Karpas-422 (cell line): ENCODE results near the gene GATA1. TPM values are rescaled to one million over a fixed set of nuclear protein-coding genes. Genes with fewer than 3 reads are reported as not detected.
"Not testable (repeated sequence)": the region's sequence is repeated elsewhere in the genome, so short reads cannot be mapped to it uniquely, and the experiment has no call there.

Experiments used
- DNase-seq: peaks from one replicate; pipeline ENCODE4 v3.0.0-alpha.2; 2015
- H2AFZ ChIP-seq: fragments of 200-600 bp; sonication (generic); 2 replicates; pipeline ENCODE4 v1.6.1; 2014; ENCODE audit warnings: antibody characterized with exemption, low read length, mixed read lengths
- H3K27ac ChIP-seq: fragments of 200-600 bp; sonication (generic); 2 replicates; pipeline ENCODE4 v1.5.1; 2014; ENCODE audit warnings: mild to moderate bottlenecking, low read length, moderate library complexity
- H3K27me3 ChIP-seq: fragments of 200-600 bp; sonication (generic); 2 replicates; pipeline ENCODE4 v1.6.1; 2014; ENCODE audit warnings: low read length, mixed read lengths
- H3K36me3 ChIP-seq: fragments of 200-600 bp; sonication (generic); 2 replicates; pipeline ENCODE4 v1.6.1; 2014; ENCODE audit warnings: low read length, mixed read lengths; ENCODE audit not compliant: insufficient read depth
- H3K4me1 ChIP-seq: fragments of 200-600 bp; sonication (generic); 2 replicates; pipeline ENCODE4 v1.6.1; 2014; ENCODE audit warnings: mild to moderate bottlenecking, low read length, mixed read lengths
- H3K4me2 ChIP-seq: fragments of 200-600 bp; sonication (generic); 2 replicates; pipeline ENCODE4 v1.6.1; 2014; ENCODE audit warnings: low read length, low read depth, mild to moderate bottlenecking; ENCODE audit not compliant: poor library complexity, severe bottlenecking
- H3K4me3 ChIP-seq: fragments of 200-600 bp; sonication (generic); 2 replicates; pipeline ENCODE4 v1.5.1; 2014; ENCODE audit warnings: mild to moderate bottlenecking, antibody characterized with exemption, low read length, mixed read lengths
- H3K79me2 ChIP-seq: fragments of 200-600 bp; sonication (generic); 2 replicates; pipeline ENCODE4 v1.6.1; 2014; ENCODE audit warnings: mild to moderate bottlenecking, low read length, mixed read lengths
- H3K9ac ChIP-seq: fragments of 200-600 bp; sonication (generic); 2 replicates; pipeline ENCODE4 v1.6.0; 2014; ENCODE audit warnings: low read length
- H3K9me2 ChIP-seq: fragments of 200-600 bp; sonication (generic), shearing (Covaris generic); replicated peaks from 2 replicates; pipeline ENCODE4 v1.6.0; 2014; ENCODE audit warnings: mild to moderate bottlenecking, low read length, moderate library complexity; ENCODE audit not compliant: insufficient read depth
- H3K9me3 ChIP-seq: fragments of 300-700, 200-600 bp; sonication (generic); 2 replicates; pipeline ENCODE4 v1.6.1; 2014; ENCODE audit warnings: low read length, mixed read lengths
- H4K20me1 ChIP-seq: fragments of 200-600 bp; sonication (generic); 2 replicates; pipeline ENCODE4 v1.6.1; 2014; ENCODE audit warnings: mild to moderate bottlenecking, antibody characterized with exemption, low read length, low read depth; ENCODE audit not compliant: insufficient read depth
- total RNA-seq: library from RNA; depleted of rRNA; stranded (reverse); fragments of >200 nt; shearing (Covaris generic); gene quantifications from 2 replicates; pipeline ENCODE4 v1.2.3, GENCODE V29; 2014; ENCODE audit warnings: low replicate concordance

The GATA1 gene
- total RNA-seq, 1 experiment from 2014 or later, result not detected

- no peak overlapping the region for H3K9ac ChIP-seq
These were observed 19.7 kb downstream of the GATA1 start for GRCh38 chrX:48806081-48806480.

DNA sequence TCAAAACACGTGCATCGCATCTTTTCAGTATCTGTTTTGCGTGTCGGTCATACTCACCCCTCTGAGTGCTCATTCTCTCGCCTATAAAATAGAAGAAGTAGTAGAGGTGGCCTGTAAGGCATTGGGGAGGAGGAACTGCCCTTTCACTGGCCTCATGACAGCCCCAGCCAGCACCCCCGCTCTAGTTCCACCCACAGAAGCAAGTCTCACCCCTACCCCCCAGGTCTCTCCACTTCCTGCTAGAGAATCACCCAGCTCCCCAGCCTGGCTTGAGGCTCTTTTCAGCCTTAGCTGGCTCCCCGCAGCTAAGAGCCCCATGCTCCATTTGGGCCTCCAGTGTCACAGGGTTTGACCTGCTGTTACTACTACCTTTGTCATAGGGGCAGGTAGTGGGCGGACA is 27.3 kb downstream of the GATA1 start:
- DNase-seq, result no peak
- no peaks in the 10 kb centered on the region for H3K9me3 ChIP-seq
- no peaks in the 10 kb centered on the region for H3K27me3 ChIP-seq
- no peaks in the 10 kb centered on the region for H4K20me1 ChIP-seq
- no peak overlapping the region for H3K4me3 ChIP-seq
- no peaks in the 10 kb centered on the region for H3K4me1 ChIP-seq
- no peak overlapping the region for H2AFZ ChIP-seq
- H3K9ac ChIP-seq, result no peak overlapping the region
- no peak overlapping the region for H3K4me2 ChIP-seq
- H3K27ac ChIP-seq, result no peak overlapping the region
- H3K9me2 ChIP-seq, result no peaks in the 10 kb centered on the region
- H3K79me2 ChIP-seq, result no peaks in the 10 kb centered on the region
- H3K36me3 ChIP-seq, result no peaks in the 10 kb centered on the region

More at GRCh38 chrX:48806081-48806480, 19.7 kb downstream of the GATA1 start:
- Histone ChIP-seq H4K20me1 (no peaks in the 10 kb centered on the region), H3K36me3 (0 out of 2 replicates have a peak, but pooled peaks cover 2% of the 10 kb centered on the region), H3K9me3 (no peaks in the 10 kb centered on the region), H3K27me3 (no peaks in the 10 kb centered on the region), H3K4me3 (no peak overlapping the region), H2AFZ (no peak overlapping the region), H3K79me2 (0 out of 2 replicates have a peak, but pooled peaks cover 5% of the 10 kb centered on the region), H3K4me1 (peaks cover 9% of the 10 kb centered on the region), H3K27ac (no peak overlapping the region), H3K4me2 (no peak overlapping the region), H3K9me2 (no peaks in the 10 kb centered on the region)
- DNase-seq, result no peak

- Histone ChIP-seq H4K20me1 (no peaks in the 10 kb centered on the region), H3K9ac (no peak overlapping the region), H3K4me2 (no peak overlapping the region), H3K9me2 (no peaks in the 10 kb centered on the region), H3K79me2 (no peaks in the 10 kb centered on the region), H3K27ac (no peak overlapping the region), H3K4me1 (no peaks in the 10 kb centered on the region), H3K4me3 (no peak overlapping the region), H2AFZ (no peak overlapping the region), H3K27me3 (no peaks in the 10 kb centered on the region), H3K9me3 (no peaks in the 10 kb centered on the region), H3K36me3 (no peaks in the 10 kb centered on the region)
- DNase-seq, result no peak
These were observed 28.3 kb downstream of the GATA1 start for GRCh38 chrX:48814722-48815121.

GRCh38 chrX:48815266-48815665 is 28.9 kb downstream of the GATA1 start:
- no peaks in the 10 kb centered on the region for H3K9me2 ChIP-seq

GRCh38 chrX:48816014-48816810 is 29.8 kb downstream of the GATA1 start:
- DNase-seq, result no peak
- H3K4me2 ChIP-seq, result no peak overlapping the region
- no peaks in the 10 kb centered on the region for H3K27me3 ChIP-seq
- H3K36me3 ChIP-seq, result no peaks in the 10 kb centered on the region
- H3K4me1 ChIP-seq, result no peaks in the 10 kb centered on the region
- H3K9me3 ChIP-seq, result no peaks in the 10 kb centered on the region
- H3K4me3 ChIP-seq, result no peak overlapping the region
- H2AFZ ChIP-seq, result no peak overlapping the region
- H3K27ac ChIP-seq, result no peak overlapping the region
- no peaks in the 10 kb centered on the region for H3K9me2 ChIP-seq
- no peaks in the 10 kb centered on the region for H4K20me1 ChIP-seq
- H3K79me2 ChIP-seq, result no peaks in the 10 kb centered on the region
- no peak overlapping the region for H3K9ac ChIP-seq

More at GRCh38 chrX:48815266-48815665, 28.9 kb downstream of the GATA1 start:
- Histone ChIP-seq H3K4me2 (no peak overlapping the region), H3K79me2 (no peaks in the 10 kb centered on the region), H2AFZ (no peak overlapping the region), H3K36me3 (no peaks in the 10 kb centered on the region), H4K20me1 (no peaks in the 10 kb centered on the region), H3K4me3 (no peak overlapping the region), H3K4me1 (no peaks in the 10 kb centered on the region), H3K27me3 (no peaks in the 10 kb centered on the region), H3K27ac (no peak overlapping the region), H3K9ac (no peak overlapping the region), H3K9me3 (no peaks in the 10 kb centered on the region)
- DNase-seq, result no peak

- no peak overlapping the region for H2AFZ ChIP-seq
- H3K4me3 ChIP-seq, result no peak overlapping the region
- H3K79me2 ChIP-seq, result no peaks in the 10 kb centered on the region
- H3K9ac ChIP-seq, result no peak overlapping the region
- no peak overlapping the region for H3K4me2 ChIP-seq
- no peak overlapping the region for H3K27ac ChIP-seq
- no peaks in the 10 kb centered on the region for H4K20me1 ChIP-seq
- no peaks in the 10 kb centered on the region for H3K27me3 ChIP-seq
- no peaks in the 10 kb centered on the region for H3K36me3 ChIP-seq
- no peaks in the 10 kb centered on the region for H3K9me2 ChIP-seq
- no peak for DNase-seq
- no peaks in the 10 kb centered on the region for H3K4me1 ChIP-seq
- no peaks in the 10 kb centered on the region for H3K9me3 ChIP-seq
These were observed 31.7 kb downstream of the GATA1 start for GRCh38 chrX:48818098-48818497.

- Histone ChIP-seq H3K27me3 (no peaks in the 10 kb centered on the region), H3K4me3 (no peak overlapping the region), H3K79me2 (no peaks in the 10 kb centered on the region), H3K9me2 (no peaks in the 10 kb centered on the region), H3K27ac (no peak overlapping the region), H2AFZ (no peak overlapping the region), H4K20me1 (no peaks in the 10 kb centered on the region), H3K4me2 (no peak overlapping the region), H3K9ac (no peak overlapping the region), H3K4me1 (no peaks in the 10 kb centered on the region), H3K9me3 (no peaks in the 10 kb centered on the region), H3K36me3 (no peaks in the 10 kb centered on the region)
- DNase-seq, result no peak
These were observed 32.5 kb downstream of the GATA1 start for GRCh38 chrX:48818866-48819265.

- H3K4me1 ChIP-seq, H3K4me3 ChIP-seq, H3K9me3 ChIP-seq, H3K27me3 ChIP-seq, H2AFZ ChIP-seq, H3K27ac ChIP-seq, H3K4me2 ChIP-seq, DNase-seq, H4K20me1 ChIP-seq, H3K9ac ChIP-seq, H3K9me2 ChIP-seq, H3K79me2 ChIP-seq, H3K36me3 ChIP-seq: not testable (repeated sequence)
These were observed 33.0 kb downstream of the GATA1 start for GRCh38 chrX:48819394-48819793.
